Activated T-cell treated with anti-CD3 and anti-CD28 coated beads, Interleukin-2, amount 50 U/mL, for 1 hour (primary cell): ENCODE measurements around the gene STK31.
"Not testable (repeated sequence)": the region's sequence is repeated elsewhere in the genome, so short reads cannot be mapped to it uniquely, and the experiment has no call there.

Source experiments
- DNase-seq: peaks from one replicate; pipeline ENCODE4 v3.0.0-alpha.2; 2020

The STK31 gene

DNA sequence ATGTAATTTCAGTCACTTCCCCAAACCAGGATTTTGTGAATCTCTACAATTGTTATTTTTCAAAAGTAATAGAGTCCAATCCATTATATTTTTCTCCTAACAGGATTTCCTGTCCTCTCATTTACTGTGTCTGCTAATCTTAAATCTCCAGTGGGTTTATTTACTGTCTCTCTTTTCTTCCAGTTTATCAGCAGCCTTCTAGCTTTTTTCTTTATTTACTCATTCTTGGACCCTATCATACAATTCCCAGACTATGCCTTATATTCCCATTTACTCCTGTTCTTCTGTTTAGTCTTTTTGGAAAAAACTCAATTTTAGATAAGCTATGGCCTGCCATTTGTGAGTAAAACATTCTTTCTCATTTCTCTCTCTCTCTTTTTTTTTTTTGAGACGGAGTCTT, 94.7 kb downstream of the STK31 start:
- DNase-seq, result no peak

DNA sequence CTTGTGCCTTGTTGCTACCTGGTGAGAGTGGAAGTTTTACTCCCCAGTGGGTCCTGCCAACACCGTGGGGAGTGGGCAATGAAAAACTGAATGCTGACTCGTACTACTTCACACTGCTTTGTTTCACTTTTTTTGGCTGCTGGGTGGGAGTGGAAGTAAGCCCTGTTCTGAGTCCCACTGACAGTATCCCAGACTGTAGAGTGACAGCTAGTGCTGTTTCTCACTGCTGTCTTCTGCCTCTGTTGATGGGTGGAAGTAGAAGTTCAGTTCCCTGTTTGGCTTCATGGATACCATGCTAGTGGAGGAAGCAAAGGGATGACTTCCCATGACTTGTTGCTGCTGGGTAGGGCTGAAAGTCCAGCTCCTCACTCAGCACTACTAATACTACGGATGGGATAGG, 98.4 kb downstream of the STK31 start:
- DNase-seq, result no peak

DNA sequence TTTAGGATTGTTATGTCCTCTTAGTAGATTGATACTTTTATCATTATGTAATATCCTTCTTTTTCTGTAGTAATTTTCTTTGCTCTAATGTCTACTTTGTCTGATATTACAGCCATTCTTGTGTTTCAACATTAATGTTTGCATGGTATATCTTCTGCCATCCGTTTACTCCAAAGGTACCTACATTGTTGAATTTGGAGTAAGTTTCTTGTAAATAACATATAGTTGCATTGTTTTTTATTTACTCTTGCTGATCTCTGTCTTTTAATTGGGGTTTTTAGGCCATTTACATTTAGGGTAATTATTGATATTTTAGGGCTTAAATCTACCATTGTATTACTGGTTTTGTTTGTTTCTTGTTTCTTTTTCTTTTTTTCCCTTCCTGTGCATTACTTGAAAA, 100.1 kb downstream of the STK31 start:
- DNase-seq, result no peak

DNA sequence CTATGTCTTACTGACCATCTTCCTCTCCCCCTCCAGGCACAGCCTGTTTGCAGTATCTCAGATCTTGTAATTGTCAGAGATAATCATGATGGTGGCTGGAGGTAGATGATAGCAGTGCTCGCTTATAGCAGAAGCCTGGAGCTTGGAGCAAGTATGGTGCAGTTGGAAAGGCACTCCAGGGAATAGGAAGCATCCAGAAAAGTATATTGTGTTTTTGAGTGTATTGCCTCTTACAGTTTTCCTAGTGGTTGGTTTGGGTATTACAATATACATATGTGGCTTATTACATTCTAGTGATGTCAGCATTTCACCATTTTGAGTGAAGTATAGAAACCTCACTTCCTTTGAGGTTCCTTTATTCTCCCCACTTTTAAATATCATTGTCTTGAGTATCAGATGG, 101.5 kb downstream of the STK31 start:
- DNase-seq, result no peak

DNA sequence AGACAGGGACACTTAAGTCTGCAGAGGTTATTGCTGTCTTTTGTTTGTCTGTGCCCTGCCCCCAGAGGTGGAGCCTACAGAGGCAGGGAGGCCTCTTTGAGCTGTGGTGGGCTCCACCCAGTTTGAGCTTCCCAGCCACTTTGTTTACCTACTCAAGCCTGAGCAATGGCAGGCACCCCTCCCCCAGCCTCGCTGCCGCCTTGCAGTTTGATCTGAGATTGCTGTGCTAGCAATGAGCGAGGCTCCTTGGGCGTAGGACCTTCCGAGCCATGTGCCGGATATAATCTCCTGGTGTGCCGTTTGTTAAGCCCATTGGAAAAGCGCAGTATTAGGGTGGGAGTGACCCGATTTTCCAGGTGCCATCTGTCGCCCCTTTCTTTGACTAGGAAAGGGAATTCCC, 118.1 kb downstream of the STK31 start:
- not testable (repeated sequence) for DNase-seq

DNA sequence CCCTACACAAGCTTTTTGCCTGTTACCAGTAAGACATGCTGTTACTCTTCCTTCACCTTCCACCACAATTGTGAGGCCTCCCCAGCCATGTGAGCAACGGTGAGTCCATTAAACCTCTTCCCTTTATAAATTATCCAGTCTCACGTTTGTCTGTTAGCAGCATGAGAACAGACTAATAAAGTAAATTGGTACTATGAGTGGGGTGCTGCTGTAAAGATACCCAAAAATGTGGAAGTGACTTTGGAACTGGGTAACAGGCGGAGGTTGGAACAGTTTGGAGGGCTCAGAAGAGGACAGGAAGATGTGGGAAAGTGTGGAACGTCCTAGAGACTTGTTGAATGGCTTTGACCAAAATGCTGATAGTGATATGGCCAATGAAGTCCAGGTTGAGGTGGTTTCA, 122.7 kb downstream of the STK31 start:
- not testable (repeated sequence) for DNase-seq

DNA sequence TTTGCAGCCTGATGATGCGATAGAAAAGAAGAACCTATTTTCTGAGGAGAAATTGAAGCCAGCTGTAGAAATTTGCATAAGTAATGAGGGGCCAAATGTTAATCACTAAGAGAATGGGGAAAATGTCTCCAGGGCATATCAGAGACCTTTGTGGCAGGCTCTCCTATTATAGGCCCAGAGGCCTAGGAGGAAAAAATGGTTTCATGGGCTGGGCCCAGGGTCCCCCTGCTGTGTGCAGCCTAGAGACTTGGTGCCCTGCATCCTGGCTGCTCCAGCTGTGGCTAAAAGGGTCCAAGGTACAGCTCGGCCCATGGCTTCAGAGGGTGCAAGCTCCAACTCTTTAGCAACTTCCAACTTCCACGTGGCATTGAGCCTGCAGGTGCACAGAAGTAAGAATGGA, 123.4 kb downstream of the STK31 start:
- no peak for DNase-seq

DNA sequence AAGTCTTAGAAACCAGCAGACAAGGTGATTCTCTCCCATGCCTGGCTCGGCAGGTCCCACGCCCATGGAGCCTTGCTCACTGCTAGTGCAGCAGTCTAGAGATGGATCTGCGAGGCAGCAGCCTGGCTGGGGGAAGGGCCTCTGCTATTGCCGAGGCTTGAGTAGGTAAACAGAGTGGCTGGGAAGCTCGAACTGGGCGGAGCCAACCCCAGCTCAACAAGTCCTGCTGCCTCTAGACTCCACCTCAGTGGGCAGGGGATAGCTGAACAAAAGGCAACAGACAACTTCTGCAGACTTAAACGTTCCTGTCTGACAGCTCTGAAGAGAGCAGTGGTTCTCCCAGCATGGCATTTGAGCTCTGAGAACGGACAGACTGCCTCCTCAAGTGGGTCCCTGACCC, 134.8 kb downstream of the STK31 start:
- DNase-seq, result not testable (repeated sequence)

DNA sequence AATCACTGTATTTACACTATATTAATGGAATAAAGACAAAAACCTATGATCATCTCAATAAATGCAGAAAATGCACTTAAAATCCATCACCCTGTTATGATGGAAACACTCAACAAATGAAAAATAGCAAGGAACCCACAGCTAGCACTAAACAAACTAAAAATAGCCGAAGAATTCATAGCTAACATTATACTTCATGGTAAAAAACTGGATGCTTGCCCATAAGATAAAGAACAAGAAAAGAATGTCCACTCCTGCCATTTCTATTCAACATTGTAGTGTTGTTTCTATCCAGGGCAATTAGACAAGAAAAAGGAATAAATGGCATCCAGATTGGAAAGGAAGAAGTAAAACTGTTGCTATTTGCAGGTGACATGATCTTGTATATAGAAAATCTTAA, 142.1 kb downstream of the STK31 start:
- DNase-seq, result no peak

DNA sequence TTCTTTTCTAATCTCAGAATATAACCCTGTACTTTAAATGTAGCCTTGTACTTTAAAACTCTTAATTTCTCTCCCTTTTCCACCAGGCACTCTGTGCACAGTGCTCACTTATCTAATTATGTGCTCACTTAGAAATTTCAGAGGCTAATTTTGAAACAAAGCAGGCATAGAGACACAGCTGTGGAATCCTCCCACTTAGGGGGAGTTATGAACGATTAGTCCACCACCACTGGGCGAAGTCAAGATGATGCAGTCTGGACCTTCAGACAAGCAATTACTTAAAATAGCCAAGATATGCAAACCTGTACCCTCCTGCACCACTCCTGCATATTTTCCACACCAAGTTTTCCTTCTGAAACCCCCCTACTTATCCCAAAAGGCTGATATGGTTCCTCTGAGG, 143.0 kb downstream of the STK31 start:
- no peak for DNase-seq

DNA sequence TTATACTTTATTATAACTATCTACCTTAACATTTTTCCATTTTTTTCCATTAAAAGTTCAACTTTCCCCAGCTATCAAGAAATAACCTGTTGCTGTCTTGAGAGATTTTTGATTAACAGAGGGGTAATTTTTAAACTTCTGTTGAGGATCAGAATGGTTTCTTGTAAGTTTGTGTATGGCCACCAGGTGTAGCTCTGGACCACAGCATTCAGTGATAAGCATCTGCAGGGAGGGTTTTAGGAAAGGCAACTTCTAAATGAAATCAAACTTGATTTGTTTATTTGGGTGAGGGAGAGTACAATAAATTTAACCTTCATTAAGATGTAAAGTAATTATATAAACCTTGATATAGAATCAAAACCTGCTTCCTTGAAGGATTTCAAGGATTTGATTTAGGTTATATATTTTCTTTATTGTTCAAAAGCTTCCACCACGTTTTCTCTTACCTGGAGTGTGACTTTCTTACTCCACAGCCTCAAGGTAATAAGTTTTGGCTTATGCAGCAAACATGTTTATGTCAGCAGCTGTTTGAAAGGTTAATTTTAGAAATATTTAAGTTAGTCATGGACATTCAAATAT, 153.3 kb downstream of the STK31 start:
- no peak for DNase-seq

DNA sequence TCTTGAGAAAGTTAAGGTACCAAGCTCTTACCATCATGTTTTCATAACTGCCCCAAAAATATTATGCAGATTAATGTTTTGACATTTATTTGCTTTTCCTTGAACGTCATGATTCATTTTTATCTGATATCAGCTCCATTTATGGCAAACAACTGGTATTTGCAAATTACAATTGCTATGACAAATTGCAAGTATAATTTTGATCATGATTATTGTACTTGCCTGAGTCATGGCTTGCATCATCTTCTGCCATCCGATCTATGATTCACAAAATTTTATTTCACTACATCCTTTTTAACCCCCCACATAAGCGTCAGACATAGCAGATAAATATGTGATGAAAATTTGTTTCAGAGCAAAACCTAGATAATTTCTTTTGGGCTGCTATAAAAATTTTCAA, 155.0 kb downstream of the STK31 start:
- DNase-seq, result no peak

DNA sequence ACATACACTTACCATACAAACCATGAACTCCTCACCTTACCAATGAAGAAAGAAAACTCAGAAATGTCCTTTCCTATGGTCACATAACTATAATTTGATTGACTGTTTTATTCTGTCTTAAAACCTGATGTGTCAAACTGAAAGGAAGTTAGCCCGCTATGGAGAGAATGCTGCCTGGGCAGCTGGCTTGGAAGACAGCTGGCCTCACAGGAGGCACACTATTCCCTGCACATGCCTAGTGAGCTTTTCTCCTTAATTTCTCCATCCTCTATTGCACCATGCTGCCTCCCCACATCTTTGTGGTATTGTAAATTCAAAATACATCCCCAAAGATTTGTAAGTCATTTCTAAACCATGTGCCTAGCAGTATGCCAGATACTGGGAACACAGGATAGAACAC, 163.3 kb downstream of the STK31 start:
- no peak for DNase-seq

DNA sequence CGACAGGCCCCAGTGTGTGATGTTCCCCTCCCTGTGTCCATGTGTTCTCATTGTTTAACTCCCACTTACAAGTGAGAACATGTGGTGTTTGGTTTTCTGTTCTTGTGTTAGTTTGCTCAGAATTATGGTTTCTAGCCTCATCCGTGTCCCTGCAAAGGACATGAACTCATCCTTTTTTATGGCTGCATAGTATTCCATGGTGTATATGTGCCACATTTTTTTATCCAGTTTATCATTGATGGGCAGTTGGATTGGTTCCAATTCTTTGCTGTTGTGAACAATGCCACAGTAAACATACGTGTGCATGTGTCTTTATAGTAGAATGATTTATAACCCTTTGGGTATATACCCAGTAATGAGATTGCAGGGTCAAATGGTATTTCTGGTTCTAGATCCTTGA, 166.5 kb downstream of the STK31 start:
- DNase-seq, result not testable (repeated sequence)
